Smooth muscle cell (in vitro differentiated cells): ENCODE measurements around the gene CHAF1A. TPM values are rescaled to one million over a fixed set of nuclear protein-coding genes. Genes with fewer than 3 reads are reported as not detected.

Experiments used
- DNase-seq: peaks from one replicate; lab custom pipeline; 2025; ENCODE audit not compliant: unreplicated experiment; lab: John Stamatoyannopoulos, UW
- H2AFZ ChIP-seq: fragments of 200-600 bp; sonication (generic); 2 replicates; pipeline ENCODE4 v1.6.0; 2016; ENCODE audit warnings: antibody characterized with exemption, low read depth, mild to moderate bottlenecking
- H3F3A ChIP-seq: fragments of 200-600 bp; sonication (generic); 2 replicates; pipeline ENCODE4 v1.6.0; 2017; ENCODE audit warnings: antibody characterized with exemption, low read depth
- H3K27ac ChIP-seq: fragments of 200-600 bp; sonication (generic); 2 replicates; pipeline ENCODE4 v1.5.1; 2016; ENCODE audit warnings: low read depth, mild to moderate bottlenecking
- H3K27me3 ChIP-seq: fragments of 200-600 bp; sonication (generic); 2 replicates; pipeline ENCODE4 v1.6.1; 2016; ENCODE audit warnings: low read depth, mild to moderate bottlenecking
- H3K36me3 ChIP-seq: fragments of 200-600 bp; sonication (generic); 2 replicates; pipeline ENCODE4 v1.5.1; 2016; ENCODE audit warnings: low read depth
- H3K4me1 ChIP-seq: fragments of 200-600 bp; sonication (generic); 2 replicates; pipeline ENCODE4 v1.5.1; 2016; ENCODE audit warnings: low read depth
- H3K4me2 ChIP-seq: fragments of 200-600 bp; sonication (generic); 2 replicates; pipeline ENCODE4 v1.6.0; 2016; ENCODE audit warnings: mild to moderate bottlenecking
- H3K4me3 ChIP-seq: fragments of 200-600 bp; sonication (generic); 2 replicates; pipeline ENCODE4 v1.5.1; 2016; ENCODE audit warnings: mild to moderate bottlenecking
- H3K79me2 ChIP-seq: fragments of 200-600 bp; sonication (generic); 2 replicates; pipeline ENCODE4 v1.6.0; 2016; ENCODE audit warnings: low read depth, mild to moderate bottlenecking
- H3K9ac ChIP-seq: fragments of 200-600 bp; sonication (generic); 2 replicates; pipeline ENCODE4 v1.6.0; 2016; ENCODE audit warnings: low read depth
- H3K9me3 ChIP-seq: fragments of 200-600 bp; sonication (generic); replicated peaks from 2 replicates; pipeline ENCODE4 v1.5.1; 2016; ENCODE audit warnings: low read depth
- H4K20me1 ChIP-seq: fragments of 200-600 bp; sonication (generic); 2 replicates; pipeline ENCODE4 v1.6.0; 2016; ENCODE audit warnings: low read depth
- CTCF ChIP-seq: fragments of 200-600 bp; sonication (generic); IDR thresholded peaks from 2 replicates; pipeline ENCODE4 v1.5.1; 2017; ENCODE audit warnings: borderline replicate concordance, mild to moderate bottlenecking, antibody characterized with exemption; ENCODE audit not compliant: insufficient read depth, poor library complexity, severe bottlenecking
- WGBS: methylation state at CpG from one replicate; pipeline ENCODE4 v1.1.7; 2016; ENCODE audit warnings: low lambda C conversion rate; 5-methylcytosine and 5-hydroxymethylcytosine counted together
- polyA plus RNA-seq: library from polyadenylated mRNA; unstranded; fragments of >200 nt; fragmentation: Nextera tagmentation; extraction: Ambion mirVana; gene quantifications from 2 replicates; pipeline ENCODE4 v1.2.1, GENCODE V29; 2016
- total RNA-seq: library from RNA; depleted of rRNA; stranded (reverse); fragments of >200 nt; gene quantifications from 2 replicates; pipeline ENCODE4 v1.2.3, GENCODE V29; 2014

Gene CHAF1A
- total and polyA plus RNA-seq, 2 experiments from 2014 or later = 3.8 to 11.4 TPM

GRCh38 chr19:4359627-4360000 lies 42.8 kb upstream of the CHAF1A start:
- DNase-seq = no peak
- H3K4me2 ChIP-seq = no peak overlapping the region

GRCh38 chr19:4360081-4360569 lies 42.3 kb upstream of the CHAF1A start:
- no peak overlapping the region for H3K4me3 ChIP-seq
- H3K79me2 ChIP-seq = no peaks in the 10 kb centered on the region
- H3K27me3 ChIP-seq = no peaks in the 10 kb centered on the region
- no peak overlapping the region for H2AFZ ChIP-seq
- H3K27ac ChIP-seq = no peak overlapping the region
- peaks cover 32% of the 10 kb centered on the region for H4K20me1 ChIP-seq
- peaks cover 2% of the 10 kb centered on the region for H3F3A ChIP-seq
- H3K9ac ChIP-seq = no peak overlapping the region
- H3K36me3 ChIP-seq = no peaks in the 10 kb centered on the region
- TF ChIP-seq CTCF = no peak
- 90% methylated on average over 9 of the region's 9 CpGs for WGBS
- no peak overlapping the region for H3K4me2 ChIP-seq
- no peaks in the 10 kb centered on the region for H3K9me3 ChIP-seq
- H3K4me1 ChIP-seq = no peaks in the 10 kb centered on the region
- DNase-seq = no peak

More at GRCh38 chr19:4359627-4360000, 42.8 kb upstream of the CHAF1A start:
- Histone ChIP-seq H3K36me3 (no peaks in the 10 kb centered on the region), H4K20me1 (peaks cover 29% of the 10 kb centered on the region), H3K79me2 (no peaks in the 10 kb centered on the region), H3K4me3 (no peak overlapping the region), H3K9ac (no peak overlapping the region), H3K9me3 (no peaks in the 10 kb centered on the region), H3K4me1 (no peaks in the 10 kb centered on the region), H3F3A (peaks cover 2% of the 10 kb centered on the region), H3K27me3 (no peaks in the 10 kb centered on the region), H3K27ac (no peak overlapping the region), H2AFZ (no peak overlapping the region)
- WGBS = 93% methylated on average over 13 of the region's 13 CpGs
- no peak for TF ChIP-seq CTCF

GRCh38 chr19:4360641-4361151 lies 41.7 kb upstream of the CHAF1A start:
- Histone ChIP-seq H2AFZ (no peak overlapping the region), H3K4me2 (no peak overlapping the region), H3K27me3 (no peaks in the 10 kb centered on the region), H3K9me3 (no peaks in the 10 kb centered on the region), H3K27ac (no peak overlapping the region), H3K36me3 (no peaks in the 10 kb centered on the region), H3K4me1 (no peaks in the 10 kb centered on the region), H3K79me2 (no peaks in the 10 kb centered on the region), H3K9ac (no peak overlapping the region), H3F3A (peaks cover 2% of the 10 kb centered on the region), H3K4me3 (no peak overlapping the region), H4K20me1 (peaks cover 38% of the 10 kb centered on the region)
- DNase-seq = no peak
- 79% methylated on average over 11 of the region's 12 CpGs for WGBS
- TF ChIP-seq CTCF = no peak
